ENCODE measurements around the gene TRERF1.

DNA sequence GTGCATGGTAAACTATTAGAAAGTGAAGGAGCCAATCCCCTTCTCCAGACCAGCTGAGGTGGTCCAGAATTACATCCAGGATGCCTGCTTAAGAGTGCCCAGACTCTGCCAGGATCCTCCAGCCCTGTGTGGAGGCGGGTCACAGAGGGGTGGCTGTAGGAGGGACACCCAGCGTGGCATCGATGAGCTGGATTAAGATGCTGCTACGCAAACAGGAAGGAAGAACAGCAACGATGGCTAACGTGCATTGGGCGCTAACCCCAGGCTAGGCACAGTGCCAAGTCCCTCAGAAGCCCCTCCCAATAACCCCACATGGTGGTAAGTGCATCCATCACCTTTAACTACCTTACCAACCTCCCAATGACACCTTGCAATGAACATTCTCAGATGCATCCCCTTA is 170.2 kb downstream of the TRERF1 start:
- TF ChIP-seq, protein P1, sequence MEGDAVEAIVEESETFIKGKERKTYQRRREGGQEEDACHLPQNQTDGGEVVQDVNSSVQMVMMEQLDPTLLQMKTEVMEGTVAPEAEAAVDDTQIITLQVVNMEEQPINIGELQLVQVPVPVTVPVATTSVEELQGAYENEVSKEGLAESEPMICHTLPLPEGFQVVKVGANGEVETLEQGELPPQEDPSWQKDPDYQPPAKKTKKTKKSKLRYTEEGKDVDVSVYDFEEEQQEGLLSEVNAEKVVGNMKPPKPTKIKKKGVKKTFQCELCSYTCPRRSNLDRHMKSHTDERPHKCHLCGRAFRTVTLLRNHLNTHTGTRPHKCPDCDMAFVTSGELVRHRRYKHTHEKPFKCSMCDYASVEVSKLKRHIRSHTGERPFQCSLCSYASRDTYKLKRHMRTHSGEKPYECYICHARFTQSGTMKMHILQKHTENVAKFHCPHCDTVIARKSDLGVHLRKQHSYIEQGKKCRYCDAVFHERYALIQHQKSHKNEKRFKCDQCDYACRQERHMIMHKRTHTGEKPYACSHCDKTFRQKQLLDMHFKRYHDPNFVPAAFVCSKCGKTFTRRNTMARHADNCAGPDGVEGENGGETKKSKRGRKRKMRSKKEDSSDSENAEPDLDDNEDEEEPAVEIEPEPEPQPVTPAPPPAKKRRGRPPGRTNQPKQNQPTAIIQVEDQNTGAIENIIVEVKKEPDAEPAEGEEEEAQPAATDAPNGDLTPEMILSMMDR (IDR thresholded peaks at IDR 0.05): no peak
- TF ChIP-seq POLR2A (IDR thresholded peaks at IDR 0.05): no peak
